Measurements from ENCODE around the gene CSTF2T.
"Not testable (repeated sequence)": the region's sequence is repeated elsewhere in the genome, so short reads cannot be mapped to it uniquely, and the experiment has no call there.

CSTF2T gene

GRCh38 chr10:51696251-51696650 is 3.1 kb downstream of the CSTF2T start:
- no peak for DNase-seq

- DNase-seq = no peak
Observed at GRCh38 chr10:51694086-51694768, 5.2 kb downstream of the CSTF2T start.

GRCh38 chr10:51691135-51691534 is 8.3 kb downstream of the CSTF2T start:
- DNase-seq = no peak

DNA sequence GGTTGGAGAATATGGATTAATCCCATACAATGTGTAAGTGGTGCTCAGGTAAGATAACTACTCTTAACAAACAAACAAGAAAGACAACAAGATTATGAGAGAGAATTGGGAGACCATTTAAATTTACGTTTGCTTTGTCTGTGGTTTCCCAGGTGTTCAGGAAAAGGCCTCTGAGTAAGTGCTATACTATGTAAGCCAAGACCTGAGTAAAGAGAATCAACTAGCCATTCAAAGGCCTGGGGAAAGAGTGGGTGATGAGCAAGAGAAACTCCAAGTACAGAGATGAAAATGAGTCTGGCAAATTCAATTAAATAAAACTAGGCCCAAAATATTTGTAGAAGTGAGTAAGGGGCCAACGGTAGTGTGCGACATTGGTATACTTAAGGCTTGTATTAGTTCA is 9.9 kb downstream of the CSTF2T start:
- no peak for DNase-seq

DNA sequence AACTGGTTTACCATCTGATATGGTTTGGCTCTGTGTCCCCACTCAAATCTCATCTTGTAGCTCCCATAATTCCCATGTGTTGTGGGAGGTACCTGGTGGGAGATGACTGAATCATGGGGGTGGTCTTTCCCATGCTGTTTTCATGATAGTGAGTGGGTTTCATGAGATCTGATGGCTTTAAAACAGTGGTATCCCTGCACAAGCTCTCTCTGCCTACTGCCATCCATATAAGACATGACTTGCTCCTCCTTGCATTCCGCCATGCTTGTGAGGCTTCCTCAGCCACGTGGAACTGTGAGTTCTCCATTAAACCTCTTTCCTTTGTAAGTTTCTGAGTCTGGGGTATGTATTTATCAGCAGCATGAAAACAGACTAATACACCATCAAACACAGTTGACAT is 10.6 kb downstream of the CSTF2T start:
- DNase-seq = not testable (repeated sequence)

GRCh38 chr10:51687296-51687695 is 12.1 kb downstream of the CSTF2T start:
- DNase-seq = no peak

- DNase-seq = peak in 1 of 14 donors; percentile 13
Observed at GRCh38 chr10:51685768-51686167, 13.6 kb downstream of the CSTF2T start.

- DNase-seq = no peak
Observed at GRCh38 chr10:51683031-51683691, 16.2 kb downstream of the CSTF2T start.

- DNase-seq = no peak
Observed at GRCh38 chr10:51679841-51680240, 19.6 kb downstream of the CSTF2T start.

GRCh38 chr10:51675088-51675487 is 24.3 kb downstream of the CSTF2T start:
- DNase-seq = no peak

- DNase-seq = no peak
Observed at GRCh38 chr10:51672039-51672535, 27.3 kb downstream of the CSTF2T start.

- DNase-seq = no peak
Observed at GRCh38 chr10:51669041-51669440, 30.4 kb downstream of the CSTF2T start.

- DNase-seq = no peak
Observed at GRCh38 chr10:51668336-51668689, 31.1 kb downstream of the CSTF2T start.

DNA sequence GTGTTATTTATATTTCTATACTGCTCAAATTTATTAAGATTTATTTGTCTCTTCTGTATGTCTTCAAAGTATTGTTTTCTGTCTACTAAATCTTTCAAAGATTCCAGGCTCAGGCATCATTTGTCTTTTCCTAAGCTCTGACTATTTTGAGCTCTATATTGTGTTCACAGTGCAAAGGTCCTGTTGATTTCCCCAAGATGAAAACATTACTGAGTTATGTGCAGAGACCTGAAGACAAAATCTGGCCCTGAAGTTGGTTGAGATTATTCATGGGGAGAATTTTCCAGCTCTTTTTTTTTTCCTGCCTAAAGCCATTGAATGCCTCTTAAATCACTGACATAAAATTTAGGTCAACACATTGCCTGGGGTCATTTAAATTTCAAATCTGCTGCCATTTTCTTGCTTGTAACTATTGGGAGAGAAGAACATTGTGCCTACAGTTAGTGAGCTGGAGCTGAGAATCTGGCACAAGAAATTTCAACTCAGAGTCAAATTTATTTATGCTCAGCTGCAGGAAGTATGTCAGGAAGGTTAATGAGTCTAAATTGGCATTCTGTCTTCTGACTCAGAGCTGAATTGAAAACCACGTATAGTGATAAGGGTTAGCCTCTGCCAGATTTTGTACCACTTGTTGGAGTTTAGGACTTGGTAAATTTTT is 31.6 kb downstream of the CSTF2T start:
- DNase-seq = no peak

DNA sequence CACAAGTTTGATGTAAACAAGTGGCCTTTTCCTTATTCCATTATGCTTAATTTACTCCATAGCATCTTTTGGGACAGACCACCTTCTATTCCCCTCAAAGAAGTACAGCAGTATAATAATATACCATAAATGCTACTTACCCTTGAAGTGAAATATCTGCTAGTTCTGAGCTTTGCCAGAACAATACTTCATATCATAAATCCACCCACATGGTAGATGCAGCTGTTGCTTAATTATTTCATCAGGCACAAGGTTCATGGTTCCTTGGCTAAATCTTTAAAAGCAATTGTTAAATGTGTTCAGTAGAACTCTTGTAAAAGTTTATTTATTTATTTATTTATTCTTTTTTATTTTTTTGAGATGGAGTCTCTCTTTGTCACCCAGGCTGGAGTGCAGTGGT is 32.9 kb downstream of the CSTF2T start:
- DNase-seq = no peak

DNA sequence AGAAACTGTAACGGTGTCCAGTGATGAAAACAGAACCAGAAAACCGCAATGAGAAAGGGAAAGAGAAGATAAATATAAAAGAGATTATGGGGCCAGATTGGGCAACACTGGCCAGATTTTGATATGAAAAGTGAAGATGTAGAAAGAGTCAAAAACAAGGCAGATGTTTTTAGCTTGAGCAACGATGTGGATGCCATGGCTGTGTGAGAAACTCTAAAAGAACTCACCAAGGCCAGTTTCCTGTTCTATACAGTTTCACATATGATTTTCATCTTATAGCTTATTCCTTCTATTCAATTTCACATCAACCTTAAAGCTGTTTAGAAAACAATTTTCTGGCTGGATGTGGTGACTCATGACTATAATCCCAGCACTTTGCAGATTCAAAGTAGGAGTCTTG is 36.3 kb downstream of the CSTF2T start:
- DNase-seq = no peak

- DNase-seq = no peak
Observed at GRCh38 chr10:51659344-51659743, 40.1 kb downstream of the CSTF2T start.

GRCh38 chr10:51658000-51658399 is 41.4 kb downstream of the CSTF2T start:
- DNase-seq = no peak

GRCh38 chr10:51656503-51656902 is 42.9 kb downstream of the CSTF2T start:
- DNase-seq = no peak

GRCh38 chr10:51654918-51655317 is 44.5 kb downstream of the CSTF2T start:
- DNase-seq = no peak

GRCh38 chr10:51653025-51653424 is 46.4 kb downstream of the CSTF2T start:
- no peak for DNase-seq

- no peak for DNase-seq
Observed at GRCh38 chr10:51651063-51651462, 48.3 kb downstream of the CSTF2T start.

DNA sequence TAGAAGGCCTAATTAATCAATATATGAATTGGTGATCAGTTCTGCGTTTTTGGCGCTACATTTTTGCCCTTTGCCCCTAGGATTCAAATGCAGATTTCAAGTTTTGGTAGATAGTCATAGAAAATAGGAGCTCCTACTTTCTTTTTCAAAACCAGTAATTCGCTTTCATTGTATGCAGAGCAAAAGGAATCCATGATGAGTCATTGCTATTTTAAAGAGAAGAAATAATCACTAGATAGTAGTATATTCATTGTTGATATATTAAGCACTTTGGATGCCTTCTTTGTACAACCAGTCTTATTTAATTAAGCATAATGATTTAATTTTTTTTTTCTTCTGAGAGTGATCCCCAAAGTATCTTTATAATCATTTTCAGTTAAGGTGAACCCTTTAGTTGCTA is 50.3 kb downstream of the CSTF2T start:
- DNase-seq = no peak

Measured in C1 segment of cervical spinal cord (tissue), 14 donors.